Large intestine (tissue), 3 donors: ENCODE data around the gene PLXNA3. TPM values are rescaled to one million over a fixed set of nuclear protein-coding genes. Genes with fewer than 3 reads are reported as not detected.
A peak's percentile ranks its signal among the peaks of the same experiment; 100 is the strongest.

Experiments
- DNase-seq, 2 donors: peaks; one replicate each; pipeline versions ENCODE4 v3.0.0 to v3.0.0-alpha.2; 2013
- H3K27ac ChIP-seq: one replicate; pipeline ENCODE4 v1.5.1; 2013; ENCODE audit warnings: low read length
- H3K27me3 ChIP-seq: 2 replicates; pipeline ENCODE4 v1.6.1; 2013; ENCODE audit warnings: low read length; ENCODE audit not compliant: control insufficient read depth, insufficient read depth
- H3K36me3 ChIP-seq: 2 replicates; pipeline ENCODE4 v1.6.1; 2013; ENCODE audit warnings: low read length; ENCODE audit not compliant: control insufficient read depth, insufficient read depth
- H3K4me1 ChIP-seq: one replicate; pipeline ENCODE4 v1.6.1; 2013; ENCODE audit warnings: low read length; ENCODE audit not compliant: control insufficient read depth, insufficient read depth
- H3K4me3 ChIP-seq: one replicate; pipeline ENCODE4 v1.5.1; 2013; ENCODE audit warnings: low read length
- H3K9me3 ChIP-seq: one replicate; pipeline ENCODE4 v1.6.1; 2013; ENCODE audit warnings: mild to moderate bottlenecking, low read depth, low read length, moderate library complexity; ENCODE audit not compliant: control insufficient read depth
- WGBS: methylation state at CpG from one replicate; pipeline ENCODE4 v1.1.5; 2013; ENCODE audit warnings: low lambda C conversion rate; ENCODE audit not compliant: insufficient coverage; 5-methylcytosine and 5-hydroxymethylcytosine counted together
- polyA plus RNA-seq: library from polyadenylated mRNA; unstranded; fragments of 120-200 nt; gene quantifications from one replicate; pipeline ENCODE4 v1.2.1, GENCODE V29; 2013

PLXNA3 gene
- polyA plus RNA-seq, 1 donor, result 37.2 TPM

DNA sequence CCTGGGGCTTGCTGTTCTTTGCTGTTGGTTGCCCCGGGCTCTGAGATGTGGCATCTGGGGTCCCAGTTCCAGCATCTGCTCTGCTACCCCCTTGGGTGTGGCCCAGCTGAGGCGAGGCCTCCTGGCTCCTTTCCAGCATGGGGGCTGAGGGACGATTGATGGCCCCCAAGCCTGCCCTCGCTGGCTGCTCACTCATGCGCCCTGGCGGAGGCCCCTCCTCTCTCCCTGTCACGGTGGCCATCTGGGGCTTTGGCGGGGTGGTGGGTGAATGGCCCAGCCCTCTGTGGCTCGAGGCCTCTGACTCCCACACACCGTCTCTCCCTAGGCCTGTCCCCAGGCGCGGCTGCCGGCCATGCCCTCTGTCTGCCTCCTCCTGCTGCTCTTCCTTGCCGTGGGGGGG, 1.8 kb downstream of the PLXNA3 start:
- Histone ChIP-seq H3K4me1 (peaks cover 2% of the 10 kb centered on the region), H3K27ac (no peak overlapping the region), H3K27me3 (no peaks in the 10 kb centered on the region), H3K4me3 (peak overlapping the region; percentile 80), H3K36me3 (peaks cover 27% of the 10 kb centered on the region), H3K9me3 (no peaks in the 10 kb centered on the region)
- WGBS, result no CpG with 5 or more reads among the region's 14 CpGs
- DNase-seq, result no peak

DNA sequence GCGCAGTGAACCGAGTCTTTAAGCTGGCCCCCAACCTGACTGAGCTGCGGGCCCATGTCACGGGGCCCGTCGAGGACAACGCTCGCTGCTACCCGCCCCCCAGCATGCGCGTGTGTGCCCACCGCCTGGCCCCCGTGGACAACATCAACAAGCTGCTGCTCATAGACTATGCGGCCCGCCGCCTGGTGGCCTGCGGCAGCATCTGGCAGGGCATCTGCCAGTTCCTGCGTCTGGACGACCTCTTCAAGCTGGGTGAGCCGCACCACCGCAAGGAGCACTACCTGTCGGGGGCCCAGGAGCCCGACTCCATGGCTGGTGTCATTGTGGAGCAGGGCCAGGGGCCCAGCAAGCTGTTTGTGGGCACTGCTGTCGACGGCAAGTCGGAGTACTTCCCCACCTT, 2.2 kb downstream of the PLXNA3 start:
- no CpG with 5 or more reads among the region's 26 CpGs for WGBS
- Histone ChIP-seq H3K36me3 (peaks cover 31% of the 10 kb centered on the region), H3K27ac (no peak overlapping the region), H3K4me1 (peaks cover 2% of the 10 kb centered on the region), H3K9me3 (no peaks in the 10 kb centered on the region), H3K27me3 (no peaks in the 10 kb centered on the region), H3K4me3 (no peak overlapping the region)
- DNase-seq, result no peak

DNA sequence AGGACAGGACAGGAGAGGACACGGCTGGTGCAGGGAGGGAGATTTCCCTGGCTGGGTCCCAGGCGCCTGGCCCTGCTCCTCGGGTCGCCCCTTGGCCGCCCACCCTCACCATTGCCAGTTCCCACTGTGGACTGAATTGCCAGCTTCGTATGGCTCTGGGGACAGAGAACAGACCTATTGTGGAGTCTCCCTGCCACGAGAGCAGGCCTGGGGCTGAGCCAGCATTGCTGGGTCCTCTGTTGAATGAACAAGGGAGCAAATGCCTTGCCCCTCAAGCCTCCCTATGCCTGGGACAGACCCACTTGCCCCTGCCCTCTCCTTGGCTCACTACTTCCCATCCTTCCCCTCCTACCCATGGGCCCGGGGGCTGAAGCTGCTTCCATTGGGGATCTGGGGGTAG, 4.3 kb downstream of the PLXNA3 start:
- peaks cover 2% of the 10 kb centered on the region for H3K4me1 ChIP-seq
- no peaks in the 10 kb centered on the region for H3K27me3 ChIP-seq
- DNase-seq, result no peak
- no peak overlapping the region for H3K4me3 ChIP-seq
- WGBS, result no CpG with 5 or more reads among the region's 8 CpGs
- H3K9me3 ChIP-seq, result no peaks in the 10 kb centered on the region
- no peak overlapping the region for H3K27ac ChIP-seq
- peaks cover 44% of the 10 kb centered on the region for H3K36me3 ChIP-seq

DNA sequence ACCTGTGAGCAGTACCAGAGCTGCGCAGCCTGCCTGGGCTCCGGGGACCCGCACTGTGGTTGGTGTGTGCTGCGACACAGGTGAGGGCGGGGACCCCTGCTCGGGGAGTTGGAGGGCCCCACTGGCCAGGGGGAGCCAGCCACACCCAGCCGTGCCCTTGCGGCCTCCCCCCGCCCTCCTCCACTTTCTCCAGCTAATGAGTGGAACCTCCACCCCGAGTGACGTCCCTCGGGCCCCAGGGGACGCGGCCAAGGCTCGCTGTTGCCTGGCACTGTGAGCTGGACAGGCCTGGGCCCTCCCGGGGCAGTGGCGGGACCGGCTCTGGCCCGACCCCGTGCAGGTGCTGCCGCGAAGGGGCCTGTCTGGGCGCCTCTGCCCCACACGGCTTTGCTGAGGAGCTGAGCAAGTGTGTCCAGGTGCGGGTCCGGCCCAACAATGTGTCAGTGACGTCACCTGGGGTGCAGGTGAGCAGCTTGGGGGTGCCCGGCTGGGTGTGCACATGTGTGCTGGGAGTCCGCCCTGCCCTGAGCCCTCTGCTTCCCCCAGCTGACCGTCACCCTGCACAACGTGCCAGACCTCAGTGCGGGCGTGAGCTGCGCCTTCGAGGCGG, 5.6 kb downstream of the PLXNA3 start:
- DNase-seq, result no peak
- H3K4me1 ChIP-seq, result peaks cover 2% of the 10 kb centered on the region
- H3K4me3 ChIP-seq, result no peak overlapping the region
- H3K27me3 ChIP-seq, result no peaks in the 10 kb centered on the region
- WGBS, result no CpG with 5 or more reads among the region's 36 CpGs
- no peak overlapping the region for H3K27ac ChIP-seq
- H3K9me3 ChIP-seq, result no peaks in the 10 kb centered on the region
- H3K36me3 ChIP-seq, result peaks cover 48% of the 10 kb centered on the region

DNA sequence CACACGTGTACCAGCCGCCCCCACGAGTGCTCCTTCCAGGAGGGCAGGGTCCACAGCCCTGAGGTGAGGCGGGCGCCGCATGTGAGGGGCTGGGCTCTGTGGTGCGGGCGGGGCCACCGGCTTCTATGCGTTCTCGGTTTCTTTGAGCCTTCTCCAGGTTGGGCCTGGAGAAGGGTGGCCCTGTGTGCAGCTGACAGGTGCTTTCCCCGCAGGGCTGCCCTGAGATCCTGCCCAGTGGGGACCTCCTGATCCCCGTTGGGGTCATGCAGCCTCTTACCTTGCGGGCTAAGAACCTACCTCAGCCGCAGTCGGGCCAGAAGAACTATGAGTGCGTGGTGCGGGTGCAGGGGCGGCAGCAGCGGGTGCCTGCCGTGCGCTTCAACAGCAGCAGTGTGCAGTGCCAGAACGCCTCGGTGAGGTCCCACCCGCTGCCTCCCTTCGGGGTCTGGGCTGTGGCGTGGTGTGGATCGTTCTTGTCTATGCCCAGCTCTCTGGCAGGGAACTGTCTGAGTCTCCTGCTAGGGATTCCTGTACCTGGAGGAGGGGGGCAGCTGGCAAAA, 6.8 kb downstream of the PLXNA3 start:
- no peak for DNase-seq
- no CpG with 5 or more reads among the region's 28 CpGs for WGBS
- no peak overlapping the region for H3K27ac ChIP-seq
- H3K9me3 ChIP-seq, result no peaks in the 10 kb centered on the region
- H3K36me3 ChIP-seq, result peaks cover 58% of the 10 kb centered on the region
- no peaks in the 10 kb centered on the region for H3K27me3 ChIP-seq
- no peak overlapping the region for H3K4me3 ChIP-seq
- no peaks in the 10 kb centered on the region for H3K4me1 ChIP-seq

DNA sequence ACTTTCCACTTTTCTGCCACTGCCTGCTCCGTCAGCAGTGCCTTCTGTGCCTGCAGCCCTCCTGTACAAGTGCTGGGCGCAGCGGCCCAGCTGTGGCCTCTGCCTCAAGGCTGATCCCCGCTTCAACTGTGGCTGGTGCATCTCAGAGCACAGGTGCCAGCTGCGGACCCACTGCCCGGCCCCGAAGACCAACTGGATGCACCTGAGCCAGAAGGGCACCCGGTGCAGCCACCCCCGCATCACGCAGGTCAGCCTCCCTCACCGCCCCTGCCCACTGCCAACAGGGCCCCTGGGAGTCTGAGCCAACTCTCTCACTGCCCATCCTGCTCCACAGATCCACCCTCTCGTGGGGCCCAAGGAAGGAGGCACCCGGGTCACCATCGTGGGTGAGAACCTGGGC, 7.5 kb downstream of the PLXNA3 start:
- Histone ChIP-seq H3K27ac (no peak overlapping the region), H3K36me3 (peaks cover 61% of the 10 kb centered on the region), H3K27me3 (no peaks in the 10 kb centered on the region), H3K4me1 (no peaks in the 10 kb centered on the region), H3K9me3 (no peaks in the 10 kb centered on the region), H3K4me3 (no peak overlapping the region)
- no peak for DNase-seq
- no CpG with 5 or more reads among the region's 14 CpGs for WGBS

DNA sequence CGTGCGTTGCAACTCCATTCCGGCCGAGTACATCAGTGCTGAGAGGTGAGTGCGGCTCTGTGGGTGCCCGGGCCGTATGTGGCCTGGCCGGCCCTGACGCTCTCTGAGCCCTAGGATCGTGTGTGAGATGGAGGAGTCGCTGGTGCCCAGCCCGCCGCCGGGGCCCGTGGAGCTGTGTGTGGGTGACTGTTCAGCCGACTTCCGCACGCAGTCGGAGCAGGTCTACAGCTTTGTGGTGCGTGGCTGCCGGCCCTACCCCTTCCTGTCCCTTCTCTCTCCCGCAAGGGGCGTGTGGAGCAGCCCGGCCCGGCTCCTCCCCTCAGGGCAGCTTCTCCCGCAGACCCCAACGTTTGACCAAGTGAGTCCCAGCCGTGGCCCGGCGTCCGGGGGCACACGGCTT, 8.0 kb downstream of the PLXNA3 start:
- Histone ChIP-seq H3K36me3 (peaks cover 60% of the 10 kb centered on the region), H3K27ac (no peak overlapping the region), H3K27me3 (no peaks in the 10 kb centered on the region), H3K9me3 (no peaks in the 10 kb centered on the region), H3K4me1 (no peaks in the 10 kb centered on the region), H3K4me3 (no peak overlapping the region)
- DNase-seq, result no peak
- no CpG with 5 or more reads among the region's 32 CpGs for WGBS

DNA sequence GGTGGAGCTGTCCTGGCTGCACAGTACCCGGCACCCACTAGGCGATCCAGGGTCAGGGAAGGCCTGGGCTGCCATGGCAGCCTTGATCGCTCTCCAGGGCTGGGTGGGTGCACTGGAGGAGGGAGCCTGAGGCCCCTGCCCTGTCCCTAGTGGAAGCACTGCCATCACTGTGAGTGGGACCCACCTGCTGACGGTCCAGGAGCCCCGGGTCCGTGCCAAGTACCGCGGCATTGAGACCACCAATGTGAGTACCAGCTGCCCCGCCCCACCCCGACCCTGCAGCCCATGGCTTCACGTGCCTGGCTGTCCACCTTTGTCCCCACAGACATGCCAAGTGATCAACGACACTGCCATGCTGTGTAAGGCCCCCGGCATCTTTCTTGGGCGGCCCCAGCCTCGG, 8.8 kb downstream of the PLXNA3 start:
- WGBS, result no CpG with 5 or more reads among the region's 15 CpGs
- Histone ChIP-seq H3K4me3 (no peak overlapping the region), H3K9me3 (no peaks in the 10 kb centered on the region), H3K4me1 (peaks cover under 1% of the 10 kb centered on the region), H3K27ac (no peak overlapping the region), H3K36me3 (peaks cover 63% of the 10 kb centered on the region), H3K27me3 (no peaks in the 10 kb centered on the region)
- no peak for DNase-seq

DNA sequence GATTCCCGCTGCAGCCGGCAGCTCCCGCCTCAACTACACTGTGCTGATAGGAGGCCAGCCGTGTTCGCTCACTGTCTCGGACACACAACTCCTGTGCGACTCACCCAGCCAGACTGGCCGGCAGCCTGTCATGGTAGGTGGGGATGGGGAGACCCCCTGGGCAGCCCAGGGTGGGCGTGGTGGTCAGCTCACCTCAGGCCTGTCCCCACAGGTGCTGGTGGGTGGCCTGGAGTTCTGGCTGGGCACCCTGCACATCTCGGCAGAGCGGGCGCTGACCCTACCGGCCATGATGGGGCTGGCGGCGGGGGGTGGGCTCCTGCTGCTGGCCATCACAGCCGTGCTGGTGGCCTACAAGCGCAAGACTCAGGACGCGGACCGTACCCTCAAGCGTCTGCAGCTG, 9.5 kb downstream of the PLXNA3 start:
- H3K36me3 ChIP-seq, result peaks cover 59% of the 10 kb centered on the region
- no peak overlapping the region for H3K27ac ChIP-seq
- no peak for DNase-seq
- WGBS, result no CpG with 5 or more reads among the region's 21 CpGs
- no peaks in the 10 kb centered on the region for H3K27me3 ChIP-seq
- H3K4me1 ChIP-seq, result peaks cover 2% of the 10 kb centered on the region
- H3K9me3 ChIP-seq, result no peaks in the 10 kb centered on the region
- no peak overlapping the region for H3K4me3 ChIP-seq

DNA sequence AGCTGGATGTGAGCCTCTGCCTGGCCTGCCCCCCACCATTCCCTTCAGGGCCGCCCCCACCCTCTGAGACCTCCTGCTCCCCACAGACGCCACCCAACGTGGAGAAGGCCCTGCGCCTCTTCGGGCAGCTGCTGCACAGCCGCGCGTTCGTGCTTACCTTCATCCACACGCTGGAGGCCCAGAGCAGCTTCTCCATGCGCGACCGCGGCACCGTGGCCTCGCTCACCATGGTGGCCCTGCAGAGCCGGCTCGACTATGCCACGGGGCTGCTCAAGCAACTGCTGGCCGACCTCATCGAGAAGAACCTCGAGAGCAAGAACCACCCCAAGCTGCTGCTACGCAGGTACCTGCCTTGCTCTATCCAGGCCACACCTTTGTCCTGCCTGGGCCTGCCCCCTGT, 10.1 kb downstream of the PLXNA3 start:
- DNase-seq, result no peak
- Histone ChIP-seq H3K9me3 (no peaks in the 10 kb centered on the region), H3K4me3 (no peak overlapping the region), H3K4me1 (peaks cover 2% of the 10 kb centered on the region), H3K27me3 (no peaks in the 10 kb centered on the region), H3K27ac (no peak overlapping the region), H3K36me3 (peaks cover 57% of the 10 kb centered on the region)
- WGBS, result no CpG with 5 or more reads among the region's 23 CpGs

DNA sequence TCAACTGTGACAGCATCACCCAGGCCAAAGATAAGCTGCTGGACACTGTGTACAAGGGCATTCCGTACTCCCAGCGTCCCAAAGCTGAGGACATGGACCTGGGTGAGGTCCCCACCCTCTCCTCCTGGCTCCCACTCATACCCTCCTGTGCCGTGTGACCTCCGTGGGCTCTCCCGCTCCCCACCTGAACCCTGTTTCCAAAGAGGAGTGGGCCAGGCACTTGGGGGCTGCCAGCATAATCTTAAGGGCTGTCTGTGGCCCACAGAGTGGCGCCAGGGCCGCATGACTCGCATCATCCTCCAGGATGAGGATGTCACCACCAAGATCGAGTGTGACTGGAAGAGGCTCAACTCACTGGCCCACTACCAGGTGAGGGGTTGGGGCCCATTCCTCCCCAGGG, 11.0 kb downstream of the PLXNA3 start:
- no peak for DNase-seq
- Histone ChIP-seq H3K4me3 (no peak overlapping the region), H3K36me3 (peaks cover 51% of the 10 kb centered on the region), H3K4me1 (peaks cover 2% of the 10 kb centered on the region), H3K27me3 (no peaks in the 10 kb centered on the region), H3K27ac (no peak overlapping the region), H3K9me3 (no peaks in the 10 kb centered on the region)
- WGBS, result no CpG with 5 or more reads among the region's 9 CpGs
